Measurements from ENCODE around the gene RPS15A.
"Not testable (repeated sequence)": the region's sequence is repeated elsewhere in the genome, so short reads cannot be mapped to it uniquely, and the experiment has no call there.

The RPS15A gene

DNA sequence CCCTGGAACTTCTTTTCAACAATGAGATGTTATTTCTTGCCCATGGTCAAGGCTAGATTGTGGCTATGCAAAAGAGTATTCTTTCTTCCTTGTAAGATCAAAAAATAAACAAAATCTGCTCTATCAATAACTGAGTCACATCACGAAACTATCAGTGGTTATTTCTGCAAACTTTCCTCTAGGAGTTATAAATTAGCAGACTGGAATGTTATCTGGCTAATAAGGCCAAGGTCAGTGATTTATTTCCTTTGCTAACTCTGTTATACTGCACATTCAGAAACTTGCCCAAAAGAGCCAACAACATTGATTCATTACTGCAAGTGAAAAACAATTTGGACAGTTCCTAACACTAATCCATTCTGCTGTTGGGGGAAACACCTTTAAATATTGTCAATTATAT lies 6.2 kb upstream of the RPS15A start:
- DNase-seq (ENCODE audit: low read depth in 2 of 2): no peak

DNA sequence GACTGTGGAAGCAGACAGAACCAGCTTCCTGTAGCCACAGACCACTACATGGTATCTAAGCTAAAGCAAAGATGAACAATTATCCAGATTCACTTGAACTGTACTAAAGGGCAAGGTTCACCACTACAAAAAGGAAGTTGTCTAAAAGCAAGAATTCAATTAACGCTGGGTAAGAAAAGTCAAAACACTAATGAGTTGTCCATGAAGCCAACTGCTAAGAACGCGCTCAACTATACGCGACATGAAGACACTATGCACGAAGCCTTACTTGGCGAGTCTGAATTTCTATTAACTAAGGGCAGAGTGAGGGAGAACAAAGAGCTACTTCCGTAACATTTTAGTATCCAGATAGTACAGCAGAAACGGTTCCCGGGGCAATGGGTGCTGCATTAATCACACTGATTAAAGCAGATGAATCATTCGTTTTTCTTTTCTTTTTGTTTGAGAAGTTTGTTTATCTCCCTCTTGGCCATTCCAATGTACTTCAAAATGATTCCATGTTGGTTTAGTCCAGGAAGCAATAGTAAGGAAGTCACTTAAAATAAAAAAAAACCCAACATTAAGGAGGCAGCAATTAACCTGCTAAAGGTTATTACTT lies 2.8 kb upstream of the RPS15A start:
- no peak for DNase-seq (ENCODE audit: low read depth in 2 of 2)

DNA sequence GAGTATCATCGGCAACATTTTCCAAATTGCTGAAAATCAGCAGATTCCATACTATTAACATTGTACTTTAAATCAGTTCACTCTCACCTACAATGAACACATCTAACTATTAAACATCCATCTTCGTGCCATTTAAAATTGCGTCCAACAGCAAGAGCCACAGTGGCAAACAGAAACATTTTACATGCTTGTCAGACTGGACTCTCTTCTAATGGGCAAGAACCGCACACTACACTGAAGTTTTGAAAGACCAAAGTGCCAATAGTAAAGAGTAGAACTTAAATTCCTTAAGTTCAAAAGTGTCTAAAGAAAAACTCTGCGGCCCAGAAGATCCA lies 652 bp downstream of the RPS15A start:
- DNase-seq (ENCODE audit: low read depth in 2 of 2): no peak

DNA sequence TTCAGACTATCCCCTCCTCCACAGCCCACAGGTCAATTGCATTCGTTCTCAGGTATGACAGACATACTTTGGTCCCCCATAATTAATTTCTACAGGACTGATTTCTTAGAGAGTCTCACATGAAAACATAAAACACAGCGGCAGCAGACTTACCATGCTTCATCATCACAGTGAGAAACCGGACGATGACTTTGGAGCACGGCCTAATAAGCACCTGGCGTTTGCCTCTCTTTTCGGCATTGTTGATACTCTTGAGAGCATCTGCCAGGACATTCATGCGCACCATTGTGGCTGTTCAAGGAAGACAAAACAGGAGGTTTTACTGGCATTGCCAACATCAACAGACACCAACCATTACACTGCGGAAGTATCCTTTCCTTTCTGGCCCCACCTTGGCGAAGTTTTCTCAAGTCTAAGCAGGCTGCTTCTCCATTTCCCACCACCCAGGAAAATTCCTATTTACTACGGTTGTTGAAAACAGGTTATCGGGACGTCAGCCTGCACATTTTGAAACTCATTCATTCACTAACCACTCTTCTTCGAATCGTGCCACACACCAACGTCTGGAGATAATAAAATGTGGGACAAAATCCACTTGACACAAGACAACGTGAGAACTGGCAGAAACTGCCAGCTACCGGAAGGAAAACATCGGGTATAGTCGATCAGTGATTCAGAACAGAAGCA lies 1.2 kb downstream of the RPS15A start:
- no peak for DNase-seq (ENCODE audit: low read depth in 2 of 2)

DNA sequence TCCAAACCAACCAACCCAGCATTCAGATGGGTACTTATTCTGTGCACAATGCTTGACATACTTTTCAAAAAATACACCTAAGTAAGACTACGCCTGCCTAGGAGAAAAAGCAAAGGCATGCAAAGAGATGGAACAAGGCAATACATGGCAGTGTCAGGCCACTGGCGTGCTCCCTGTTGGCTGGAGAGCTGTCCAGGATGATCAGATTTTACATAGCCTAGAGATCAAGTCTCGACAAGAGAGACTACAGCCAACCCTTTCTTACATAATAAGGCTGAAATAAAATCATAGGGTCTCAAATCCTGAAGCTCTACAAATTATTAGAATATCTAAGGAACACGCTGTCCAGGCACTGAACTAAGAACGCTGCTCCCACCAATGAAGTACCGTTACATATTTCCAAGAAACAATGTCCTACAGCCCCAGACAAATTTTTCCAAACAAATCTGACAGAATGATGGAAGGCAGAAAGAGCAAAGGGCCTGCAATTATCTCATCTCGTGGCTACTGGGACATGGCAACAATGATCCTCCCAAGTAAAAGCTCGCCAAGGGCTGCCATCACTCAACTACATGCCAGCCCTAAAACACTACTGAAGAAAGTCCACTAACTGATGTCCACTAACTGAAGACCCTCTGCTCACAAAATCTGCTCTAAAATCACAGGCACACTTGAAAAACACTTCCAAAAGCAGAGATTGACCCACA lies 5.1 kb downstream of the RPS15A start:
- no peak for DNase-seq (ENCODE audit: low read depth in 2 of 2)

DNA sequence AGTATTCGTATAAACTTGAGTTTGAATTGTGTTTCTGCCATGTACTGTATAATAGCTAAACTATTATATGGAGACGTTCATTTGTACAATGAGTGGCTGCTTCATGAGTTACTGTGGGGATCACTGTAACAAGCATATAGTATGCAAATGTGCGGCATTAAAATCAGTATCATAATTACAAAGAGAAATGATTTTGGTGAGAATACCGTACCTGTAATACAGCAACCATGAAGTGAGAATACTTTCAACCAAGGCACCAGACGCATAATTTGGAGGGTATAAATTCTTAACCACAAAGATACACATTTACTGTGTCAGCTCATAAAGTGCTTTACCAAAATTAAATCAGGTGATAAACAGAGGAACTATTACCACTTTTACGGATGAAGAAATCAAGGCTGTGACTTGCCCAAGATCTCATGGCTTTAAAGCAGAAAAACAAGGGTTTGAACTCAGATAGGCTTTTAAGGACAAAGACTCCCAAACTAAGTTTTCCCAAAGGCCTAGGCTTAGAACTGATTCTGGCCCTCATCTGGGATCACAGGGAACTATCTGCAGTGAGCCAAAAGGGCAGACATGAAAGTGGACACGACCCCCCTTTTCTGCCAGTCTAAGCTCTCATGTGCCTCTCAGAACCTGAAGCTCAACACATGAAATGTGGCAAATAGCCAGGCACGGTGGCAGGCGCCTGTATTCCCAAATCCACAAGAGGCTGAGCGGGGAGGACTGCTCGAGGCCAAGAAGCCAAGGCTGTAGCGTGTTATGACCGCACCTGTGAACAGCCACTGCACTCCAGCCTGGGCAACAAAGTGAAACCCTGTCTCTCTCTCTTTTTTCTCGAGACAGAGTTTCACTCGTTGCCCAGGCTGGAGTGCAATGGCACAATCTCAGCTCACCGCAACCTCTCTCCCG lies 6.4 kb downstream of the RPS15A start:
- DNase-seq (ENCODE audit: low read depth in 2 of 2): no peak

DNA sequence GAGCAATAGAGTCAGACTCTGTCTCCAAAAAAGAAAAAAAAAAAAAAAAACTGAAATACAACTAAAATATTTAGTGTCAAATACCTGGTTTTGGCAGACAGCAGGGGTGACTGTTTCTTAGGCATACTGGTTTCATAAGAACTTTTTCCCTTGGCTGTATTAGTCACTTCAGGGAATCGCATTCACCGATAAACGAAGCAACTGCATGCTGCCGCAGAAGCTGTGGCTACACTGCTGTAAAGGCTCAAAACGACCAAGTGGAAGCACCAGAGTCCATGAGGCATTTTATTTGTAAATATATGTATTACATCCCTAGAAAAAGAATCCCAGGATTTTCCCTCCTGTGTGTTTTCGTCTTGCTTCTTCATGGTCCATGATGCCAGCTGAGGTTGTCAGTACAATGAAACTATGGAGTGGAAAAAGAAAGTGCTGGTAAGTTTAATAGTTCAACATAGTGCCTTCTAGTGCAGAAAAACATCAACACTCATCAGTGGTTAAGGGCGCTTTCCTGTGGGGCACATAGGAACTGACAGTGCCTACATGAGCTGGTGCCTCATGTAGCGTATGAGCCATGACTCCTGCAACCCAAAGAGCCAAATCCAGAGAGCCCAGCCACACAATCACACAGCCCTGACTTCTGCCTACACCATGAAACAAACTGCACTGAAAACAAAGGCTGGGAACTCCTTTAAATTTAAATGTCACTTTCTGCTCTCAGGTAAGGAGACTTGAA lies 7.3 kb downstream of the RPS15A start:
- DNase-seq (ENCODE audit: low read depth in 2 of 2): no peak

DNA sequence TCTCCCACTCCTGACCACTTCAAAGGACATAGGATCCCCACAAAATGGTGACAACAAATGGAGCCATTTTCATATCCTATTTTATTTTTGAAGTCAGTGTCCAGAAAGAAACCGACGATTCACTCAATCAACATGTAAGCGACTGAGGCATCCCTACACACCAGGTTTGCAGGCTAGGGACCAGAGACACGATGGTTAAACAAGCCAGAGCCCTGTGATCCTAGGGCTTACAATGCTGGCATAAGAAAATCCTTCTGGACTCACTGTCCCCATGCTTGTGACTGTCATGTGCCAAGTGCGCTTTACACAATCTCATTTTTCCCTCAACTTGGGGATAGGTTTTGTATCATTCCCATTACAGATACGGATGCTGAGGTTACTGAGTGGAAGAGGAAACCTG lies 8.9 kb downstream of the RPS15A start:
- DNase-seq (ENCODE audit: low read depth in 2 of 2): not testable (repeated sequence)

DNA sequence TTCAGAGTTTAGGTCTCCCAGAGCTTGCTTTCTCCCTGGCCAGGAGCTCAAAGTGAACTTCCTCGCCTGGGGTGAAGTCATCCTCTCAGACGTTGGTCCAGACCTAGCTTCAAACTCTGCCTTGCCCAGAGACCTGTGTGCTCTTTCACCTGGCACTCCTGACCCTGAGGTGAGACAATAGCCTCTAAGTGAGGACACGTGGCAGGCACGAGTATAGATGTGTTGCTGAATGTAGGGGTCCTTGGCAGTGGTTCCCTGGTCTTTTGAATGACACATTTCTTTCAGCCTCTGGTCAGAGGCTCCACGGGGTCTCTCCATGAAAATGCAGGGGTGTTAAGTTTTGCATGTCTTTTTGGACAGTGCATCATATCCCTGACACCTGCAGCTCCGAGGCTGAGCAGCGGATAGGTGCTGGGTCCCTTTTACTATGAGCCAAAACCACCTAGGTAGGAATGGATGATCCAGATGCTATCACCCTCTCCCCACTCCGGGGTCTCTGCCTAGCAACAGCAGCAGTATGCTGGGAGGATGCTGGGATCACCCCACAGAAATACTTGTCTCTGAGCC lies 9.6 kb downstream of the RPS15A start:
- not testable (repeated sequence) for DNase-seq (ENCODE audit: low read depth in 2 of 2)

DNA sequence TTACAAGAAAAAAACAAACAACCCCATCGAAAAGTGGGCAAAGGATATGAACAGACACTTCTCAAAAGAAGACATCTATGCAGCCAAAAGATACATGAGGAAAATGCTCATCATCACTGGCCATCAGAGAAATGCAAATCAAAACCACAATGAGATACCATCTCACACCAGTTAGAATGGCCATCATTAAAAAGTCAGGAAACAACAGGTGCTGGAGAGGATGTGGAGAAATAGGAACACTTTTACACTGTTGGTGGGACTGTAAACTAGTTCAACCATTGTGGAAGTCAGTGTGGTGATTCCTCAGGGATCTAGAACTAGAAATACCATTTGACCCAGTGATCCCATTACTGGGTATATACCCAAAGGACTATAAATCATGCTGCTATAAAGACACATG lies 12.5 kb downstream of the RPS15A start:
- DNase-seq (ENCODE audit: low read depth in 2 of 2): not testable (repeated sequence)

DNA sequence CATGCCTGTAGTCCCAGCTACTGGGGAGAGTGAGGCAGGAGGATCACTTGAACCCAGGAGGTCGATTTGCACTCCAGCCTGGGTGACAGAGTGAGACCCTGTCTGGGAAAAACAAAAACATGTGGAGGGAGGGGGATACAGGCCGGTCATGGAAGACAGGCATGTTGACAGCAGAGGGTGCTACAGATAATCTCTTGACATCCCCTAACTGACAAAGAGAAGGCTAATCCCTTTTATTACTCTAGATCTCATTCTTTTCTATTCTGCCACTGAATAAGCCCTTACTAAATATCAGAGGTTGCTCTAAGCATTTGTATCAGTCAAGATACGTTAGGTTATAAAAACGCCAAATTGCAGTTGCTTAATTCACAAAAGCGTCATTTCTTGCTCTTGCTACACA lies 13.8 kb downstream of the RPS15A start:
- DNase-seq (ENCODE audit: low read depth in 2 of 2): not testable (repeated sequence)

DNA sequence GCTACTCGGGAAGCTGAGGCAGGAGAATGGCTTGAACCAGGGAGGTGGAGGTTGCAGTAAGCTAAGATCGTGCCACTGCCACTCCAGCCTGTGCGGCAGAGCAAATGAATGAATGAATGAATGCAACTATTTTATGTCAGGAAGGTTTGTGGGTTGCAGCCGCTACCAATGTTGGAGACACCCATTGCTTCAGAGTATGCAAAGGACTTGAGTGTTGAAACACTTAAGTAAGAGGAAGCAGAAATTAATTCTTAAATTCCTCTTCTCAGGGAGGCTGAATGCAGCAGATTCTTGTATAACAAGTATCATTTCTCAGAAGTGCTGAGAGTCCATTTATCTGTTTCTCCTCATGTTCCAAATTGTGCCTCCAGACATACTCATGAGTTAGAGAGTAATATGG lies 15.5 kb downstream of the RPS15A start:
- not testable (repeated sequence) for DNase-seq (ENCODE audit: low read depth in 2 of 2)

DNA sequence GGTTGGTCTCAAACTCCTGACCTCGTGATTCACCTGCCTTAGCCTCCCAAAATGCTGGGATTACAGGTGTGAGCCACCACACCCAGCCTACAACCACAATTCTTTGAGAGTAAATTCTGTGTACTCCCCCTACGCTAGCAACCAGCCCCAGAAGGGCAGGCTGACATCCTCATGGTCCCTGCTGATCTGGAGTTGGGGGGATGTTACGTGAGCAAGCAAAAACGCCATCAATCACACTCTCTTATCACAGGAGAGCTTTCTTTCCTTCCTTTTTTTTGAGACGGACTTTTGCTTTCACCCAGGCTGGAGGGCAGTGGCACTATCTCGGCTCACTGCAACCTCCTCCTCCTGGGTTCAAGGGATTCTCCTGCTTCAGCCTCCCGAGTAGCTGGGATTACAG lies 18.0 kb downstream of the RPS15A start:
- DNase-seq (ENCODE audit: low read depth in 2 of 2): not testable (repeated sequence)

DNA sequence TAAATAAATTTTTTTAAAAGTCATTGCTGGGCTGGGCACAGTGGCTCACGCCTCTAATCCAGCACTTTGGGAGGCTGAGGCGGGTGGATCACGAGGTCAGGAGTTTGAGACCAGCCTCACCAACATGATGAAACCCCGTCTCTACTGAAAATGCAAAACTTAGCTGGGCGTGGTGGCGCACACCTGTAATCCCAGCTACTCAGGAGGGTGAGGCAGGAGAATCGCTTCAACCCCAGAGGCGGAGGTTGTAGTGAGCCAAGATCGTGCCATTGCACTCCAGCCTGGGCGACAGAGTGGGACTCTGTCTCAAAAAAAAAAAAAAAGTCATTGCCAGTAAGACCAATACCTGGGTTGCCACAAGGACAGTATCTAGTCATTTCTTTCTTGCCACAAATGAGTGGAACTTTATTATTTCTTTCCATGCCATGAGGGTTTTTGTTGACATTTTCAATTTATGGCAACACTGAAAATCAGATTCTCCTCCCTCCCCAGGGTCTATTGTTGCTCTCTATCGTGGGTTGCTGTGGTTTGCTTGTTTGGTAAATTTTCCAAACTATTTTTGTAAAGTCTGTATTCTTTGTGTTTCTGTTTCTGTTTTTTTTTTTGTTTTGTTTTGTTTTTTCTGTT lies 19.7 kb downstream of the RPS15A start:
- DNase-seq (ENCODE audit: low read depth in 2 of 2): not testable (repeated sequence)

DNA sequence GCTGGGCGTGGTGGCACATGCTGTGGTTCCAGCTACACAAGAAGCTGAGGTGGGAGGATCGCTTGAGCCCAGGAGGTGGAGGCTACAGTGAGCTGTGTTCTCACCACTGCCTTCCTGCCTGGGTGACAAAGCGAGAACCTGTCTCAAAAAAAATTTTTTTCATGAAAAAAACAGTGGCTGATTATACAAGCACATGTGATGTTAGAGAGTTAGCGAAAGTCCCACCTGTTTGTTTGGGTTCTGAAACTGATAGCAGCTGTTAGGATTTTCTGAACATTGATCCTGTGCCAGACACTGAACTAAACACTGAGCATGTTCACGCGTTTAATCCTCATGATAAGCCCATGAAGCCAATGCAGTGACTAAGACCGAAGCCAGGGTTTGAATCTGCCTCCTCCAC lies 22.9 kb downstream of the RPS15A start:
- DNase-seq (ENCODE audit: low read depth in 2 of 2): not testable (repeated sequence)

DNA sequence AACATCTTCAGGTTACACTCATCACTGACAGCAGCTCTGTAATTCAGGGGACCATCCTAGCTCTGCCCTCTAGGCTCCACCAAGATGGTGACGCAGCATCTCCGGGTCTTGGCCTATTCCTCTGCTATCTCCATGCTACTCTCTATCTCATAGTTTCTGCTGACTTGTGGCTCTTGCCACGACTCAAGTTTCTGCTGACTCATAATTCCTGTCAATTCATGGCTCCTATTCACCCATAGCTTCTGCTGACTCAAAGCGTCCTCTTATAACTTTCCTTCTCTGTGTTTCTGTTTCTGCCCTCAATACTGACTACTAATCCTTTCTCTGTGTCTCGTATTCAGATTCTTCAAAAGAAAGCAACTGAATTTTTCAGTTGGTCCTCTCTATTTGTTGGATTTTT lies 27.4 kb downstream of the RPS15A start:
- DNase-seq (ENCODE audit: low read depth in 2 of 2): not testable (repeated sequence)

DNA sequence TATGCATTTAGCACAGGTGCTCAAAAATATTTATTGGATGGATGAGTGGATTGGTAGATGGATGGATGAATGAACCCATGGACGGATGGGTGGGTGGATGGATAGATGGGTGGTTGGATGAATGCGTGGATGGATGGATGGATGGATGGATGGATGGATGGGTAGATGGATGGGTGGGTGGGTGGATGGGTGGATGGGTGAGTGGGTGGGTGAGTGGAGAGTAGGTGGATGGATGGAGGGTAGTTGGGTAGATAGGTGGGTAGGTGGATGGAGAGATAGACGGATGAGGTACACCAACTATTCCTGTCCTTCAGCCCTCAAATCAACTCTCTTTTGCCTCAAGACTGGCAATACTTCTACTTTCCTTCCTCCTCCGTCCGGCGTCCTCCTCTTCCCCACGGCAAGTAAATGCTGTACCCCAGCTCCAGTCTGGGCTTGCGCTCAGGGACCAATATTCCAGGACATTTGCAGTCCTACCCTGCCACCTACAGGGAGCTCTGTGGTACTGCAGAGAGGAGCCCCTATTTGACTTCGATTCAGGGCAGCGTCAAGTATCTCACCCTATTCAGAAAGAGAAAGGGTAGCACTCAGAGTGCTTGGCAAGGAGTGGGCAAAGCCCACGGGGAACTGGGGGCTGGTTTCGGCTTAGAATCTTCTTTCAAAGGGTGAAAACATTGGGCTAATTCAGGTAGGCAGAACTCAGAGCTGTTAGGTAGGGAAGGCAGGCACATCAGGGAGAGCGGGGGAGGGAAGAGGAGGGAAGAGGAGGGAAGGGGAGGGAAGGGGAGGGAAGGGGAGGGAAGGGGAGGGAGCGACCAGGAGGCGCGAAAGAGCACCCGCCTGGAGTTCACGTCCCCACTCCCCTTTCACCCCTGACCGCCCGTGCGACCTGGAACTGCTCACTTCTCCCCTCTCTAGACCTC lies 30.3 kb downstream of the RPS15A start:
- not testable (repeated sequence) for DNase-seq (ENCODE audit: low read depth in 2 of 2)

DNA sequence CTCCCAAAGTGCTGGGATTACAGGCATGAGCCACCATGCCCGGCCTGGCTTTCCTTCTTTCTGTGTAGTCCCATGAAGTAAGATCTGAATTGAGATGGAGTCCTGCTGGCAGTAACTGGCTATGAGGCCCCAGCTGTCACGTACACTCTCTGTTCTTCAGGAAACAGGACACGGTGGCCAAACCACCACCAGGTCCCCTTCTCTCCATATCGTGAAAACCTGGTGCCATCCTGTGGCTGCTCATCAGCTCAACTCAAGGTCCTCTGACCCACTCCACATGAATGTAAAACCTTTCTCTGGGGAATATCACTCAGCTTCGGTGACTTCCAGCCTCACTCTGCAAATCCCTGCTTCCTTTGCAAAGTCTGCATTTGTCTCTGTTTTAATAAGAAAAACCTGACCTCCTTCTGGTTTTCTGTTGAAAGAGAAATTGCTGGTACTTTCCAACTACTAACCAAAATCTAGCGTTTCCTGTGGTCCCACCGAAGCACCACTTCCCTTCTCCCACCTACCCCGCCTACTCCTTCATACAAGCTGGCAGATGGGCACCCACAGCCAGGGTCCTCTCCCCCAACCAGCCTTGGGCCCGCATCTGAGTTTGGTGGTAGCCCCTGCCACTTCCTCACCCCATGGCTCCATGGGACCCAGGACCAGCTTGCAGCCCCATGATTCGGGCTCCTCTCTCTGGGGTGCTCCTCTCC lies 32.0 kb downstream of the RPS15A start:
- not testable (repeated sequence) for DNase-seq (ENCODE audit: low read depth in 2 of 2)

DNA sequence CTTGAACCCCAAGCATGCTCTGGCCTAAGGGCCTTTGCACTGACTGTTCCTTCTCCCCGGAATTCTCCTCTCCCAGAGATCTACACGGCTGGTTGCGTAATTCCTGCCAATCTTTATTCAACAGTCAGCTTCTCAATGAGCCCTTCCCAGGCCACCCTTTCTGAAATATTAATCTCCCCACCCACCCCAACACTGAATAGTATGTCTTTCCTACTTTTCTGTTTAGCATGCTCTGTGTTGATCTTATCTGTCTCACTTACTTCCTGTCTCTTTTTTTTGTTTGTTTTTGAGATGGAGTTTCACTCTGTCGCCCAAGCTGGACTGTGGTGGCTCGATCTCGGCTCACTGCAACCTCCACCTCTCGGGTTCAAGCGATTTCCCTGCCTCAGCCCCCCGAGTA lies 33.5 kb downstream of the RPS15A start:
- not testable (repeated sequence) for DNase-seq (ENCODE audit: low read depth in 2 of 2)

Measured in stimulated activated CD4-positive, alpha-beta T cell treated with anti-CD3 and anti-CD28 coated beads, Interleukin-15, amount 100 ng/mL, for 48 hours (primary cell).